RWPE2 (cell line): Measurements from ENCODE around the gene DRC1.

Source experiments
- ATAC-seq: fragments of 200-7000 bp; cut with Tn5 transposase; 3 replicates; pipeline ENCODE4 v1.9.1; 2021; ENCODE audit warnings: low read depth
- DNase-seq: peaks from one replicate; pipeline ENCODE4 v3.0.0-alpha.2; 2020; ENCODE audit warnings: low spot score
- H3K27ac ChIP-seq: fragments of 450-650 bp; 2 replicates; pipeline ENCODE4 v1.5.1; 2017; ENCODE audit warnings: mild to moderate bottlenecking; ENCODE audit not compliant: poor library complexity, severe bottlenecking
- H3K27me3 ChIP-seq: fragments of 250-450 bp; sonication (Bioruptor Pico); 2 replicates; pipeline ENCODE4 v1.5.1; 2021; ENCODE audit warnings: mild to moderate bottlenecking, moderate library complexity; ENCODE audit not compliant: insufficient read depth, poor library complexity, severe bottlenecking
- H3K36me3 ChIP-seq: fragments of 250-450 bp; sonication (Bioruptor Pico); 2 replicates; pipeline ENCODE4 v1.5.1; 2020; ENCODE audit warnings: low read depth, mild to moderate bottlenecking, moderate library complexity
- H3K4me1 ChIP-seq: fragments of 250-450 bp; sonication (Bioruptor Pico); 2 replicates; pipeline ENCODE4 v1.5.1; 2021; ENCODE audit warnings: mild to moderate bottlenecking, moderate library complexity; ENCODE audit not compliant: insufficient read depth, poor library complexity, severe bottlenecking
- H3K4me3 ChIP-seq: fragments of 250-450 bp; sonication (Bioruptor Pico); 2 replicates; pipeline ENCODE4 v1.5.1; 2021; ENCODE audit warnings: mild to moderate bottlenecking, moderate library complexity; ENCODE audit not compliant: severe bottlenecking
- H3K9me3 ChIP-seq: fragments of 250-450 bp; sonication (Bioruptor Pico); 2 replicates; pipeline ENCODE4 v1.5.1; 2021; ENCODE audit warnings: mild to moderate bottlenecking, moderate library complexity; ENCODE audit not compliant: severe bottlenecking
- CTCF ChIP-seq: fragments of 450-650 bp; IDR thresholded peaks from one replicate; pipeline ENCODE4 v1.5.1; 2017; ENCODE audit warnings: mild to moderate bottlenecking, moderate library complexity; ENCODE audit not compliant: poor library complexity, severe bottlenecking

Gene DRC1

GRCh38 chr2:26438926-26439325 is 37.2 kb downstream of the DRC1 start:
- no peak for TF ChIP-seq CTCF
- ATAC-seq, result no peak
- Histone ChIP-seq H3K9me3 (no peaks in the 10 kb centered on the region), H3K4me1 (no peaks in the 10 kb centered on the region), H3K36me3 (no peaks in the 10 kb centered on the region), H3K4me3 (no peak overlapping the region), H3K27me3 (no peaks in the 10 kb centered on the region), H3K27ac (no peak overlapping the region)
- no peak for DNase-seq

- Histone ChIP-seq H3K9me3 (no peaks in the 10 kb centered on the region), H3K27me3 (no peaks in the 10 kb centered on the region), H3K4me1 (no peaks in the 10 kb centered on the region), H3K27ac (no peak overlapping the region), H3K36me3 (no peaks in the 10 kb centered on the region), H3K4me3 (no peak overlapping the region)
- ATAC-seq (no peak), DNase-seq (no peak)
- no peak for TF ChIP-seq CTCF
These were observed 40.6 kb downstream of the DRC1 start for GRCh38 chr2:26442301-26442700.

- Histone ChIP-seq H3K36me3 (no peaks in the 10 kb centered on the region), H3K4me3 (no peak overlapping the region), H3K4me1 (no peaks in the 10 kb centered on the region), H3K27me3 (no peaks in the 10 kb centered on the region), H3K9me3 (no peaks in the 10 kb centered on the region), H3K27ac (no peak overlapping the region)
- no peak for ATAC-seq
- no peak for DNase-seq
- no peak for TF ChIP-seq CTCF
These were observed 41.0 kb downstream of the DRC1 start for GRCh38 chr2:26442707-26443106.

GRCh38 chr2:26444236-26444635 is 42.5 kb downstream of the DRC1 start:
- no peaks in the 10 kb centered on the region for H3K9me3 ChIP-seq
- H3K36me3 ChIP-seq, result no peaks in the 10 kb centered on the region
- no peaks in the 10 kb centered on the region for H3K4me1 ChIP-seq
- TF ChIP-seq CTCF, result no peak
- DNase-seq (no peak), ATAC-seq (no peak)
- no peaks in the 10 kb centered on the region for H3K27me3 ChIP-seq
- H3K4me3 ChIP-seq, result no peak overlapping the region
- no peak overlapping the region for H3K27ac ChIP-seq

DNA sequence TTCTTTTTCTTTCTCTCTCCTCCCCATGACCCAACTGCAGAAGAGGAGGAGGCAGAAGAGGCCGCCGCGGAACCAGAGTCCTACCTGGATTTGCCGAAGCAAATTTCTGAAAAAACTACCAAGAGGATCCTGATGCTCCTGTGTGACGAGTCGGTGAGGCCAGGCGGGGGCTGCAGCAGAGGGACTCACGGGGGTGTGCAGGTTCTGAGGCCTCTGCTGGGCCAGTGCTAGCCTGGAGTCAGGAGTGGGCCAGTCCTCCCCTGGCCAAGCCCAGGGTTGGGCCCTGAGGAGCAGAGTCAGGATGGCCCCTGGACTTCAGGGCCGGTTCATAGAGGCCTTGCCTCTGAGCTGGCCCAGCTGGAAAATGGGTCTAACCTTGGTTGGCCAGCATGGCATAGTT is 46.9 kb downstream of the DRC1 start:
- DNase-seq, result no peak
- no peaks in the 10 kb centered on the region for H3K9me3 ChIP-seq
- no peaks in the 10 kb centered on the region for H3K27me3 ChIP-seq
- H3K27ac ChIP-seq, result no peak overlapping the region
- no peak for ATAC-seq
- H3K36me3 ChIP-seq, result no peaks in the 10 kb centered on the region
- no peak for TF ChIP-seq CTCF
- H3K4me3 ChIP-seq, result no peak overlapping the region
- H3K4me1 ChIP-seq, result no peaks in the 10 kb centered on the region
